WTC11 (cell line): ENCODE results near the gene TGM4.

Experiments
- CTCF ChIP-seq: fragments of 200-600 bp; IDR thresholded peaks from 2 replicates; pipeline ENCODE4 v1.8.0; 2022; ENCODE audit warnings: antibody characterized with exemption
- HMGXB4 ChIP-seq: sonication (generic); formaldehyde crosslinking; IDR thresholded peaks from 2 replicates; pipeline ENCODE4 v1.8.1; 2023; ENCODE audit warnings: mild to moderate bottlenecking, moderate library complexity, missing genetic modification reagents
- KAT7 ChIP-seq: sonication (generic); formaldehyde crosslinking; IDR thresholded peaks from 2 replicates; pipeline ENCODE4 v1.8.1; 2023; ENCODE audit warnings: missing genetic modification reagents, mild to moderate bottlenecking, borderline replicate concordance
- RELA ChIP-seq: sonication (generic); formaldehyde crosslinking; IDR thresholded peaks from 2 replicates; pipeline ENCODE4 v1.8.1; 2022; ENCODE audit warnings: missing genetic modification reagents, mild to moderate bottlenecking, borderline replicate concordance
- TCF7 ChIP-seq: sonication (generic); formaldehyde crosslinking; IDR thresholded peaks from 2 replicates; pipeline ENCODE4 v1.8.0; 2022; ENCODE audit warnings: mild to moderate bottlenecking, low read depth, missing genetic modification reagents, moderate library complexity
- USF2 ChIP-seq: sonication (generic); formaldehyde crosslinking; IDR thresholded peaks from 2 replicates; pipeline ENCODE4 v1.8.1; 2023; ENCODE audit warnings: mild to moderate bottlenecking, missing genetic modification reagents, moderate library complexity
- ZNF416 ChIP-seq: fragments of 250-450 bp; sonication (Bioruptor Pico); IDR thresholded peaks from 2 replicates; pipeline ENCODE4 v1.9.0; 2021; ENCODE audit warnings: mild to moderate bottlenecking, inconsistent platforms
- TF ChIP-seq, protein P1 (sequence below): sonication (generic); formaldehyde crosslinking; IDR thresholded peaks from 2 replicates; pipeline ENCODE4 v1.8.0; 2022; ENCODE audit warnings: mild to moderate bottlenecking, missing genetic modification reagents
- TF ChIP-seq, protein P2 (sequence below): sonication (generic); formaldehyde crosslinking; IDR thresholded peaks from 2 replicates; pipeline ENCODE4 v1.8.1; 2022; ENCODE audit warnings: low read depth, missing genetic modification reagents, borderline replicate concordance
- TF ChIP-seq, protein P3 (sequence below): sonication (generic); formaldehyde crosslinking; IDR thresholded peaks from 2 replicates; pipeline ENCODE4 v1.8.1; 2023; ENCODE audit warnings: mild to moderate bottlenecking, missing genetic modification reagents
- TF ChIP-seq, protein P4 (sequence below): sonication (generic); formaldehyde crosslinking; conservative IDR thresholded peaks from 2 replicates; pipeline ENCODE4 v1.8.1; 2022; ENCODE audit warnings: mild to moderate bottlenecking, missing genetic modification reagents

- TF ChIP-seq USF2 (CRISPR knock-in tag) (no peak), ZNF416 (CRISPR knock-in tag) (no peak), KAT7 (CRISPR knock-in tag) (no peak), HMGXB4 (CRISPR knock-in tag) (no peak), RELA (CRISPR knock-in tag) (no peak), CTCF (no peak), TCF7 (CRISPR knock-in tag) (no peak)
- TF ChIP-seq, protein P1, sequence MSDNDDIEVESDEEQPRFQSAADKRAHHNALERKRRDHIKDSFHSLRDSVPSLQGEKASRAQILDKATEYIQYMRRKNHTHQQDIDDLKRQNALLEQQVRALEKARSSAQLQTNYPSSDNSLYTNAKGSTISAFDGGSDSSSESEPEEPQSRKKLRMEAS (CRISPR knock-in tag): no peak
- TF ChIP-seq, protein P2, sequence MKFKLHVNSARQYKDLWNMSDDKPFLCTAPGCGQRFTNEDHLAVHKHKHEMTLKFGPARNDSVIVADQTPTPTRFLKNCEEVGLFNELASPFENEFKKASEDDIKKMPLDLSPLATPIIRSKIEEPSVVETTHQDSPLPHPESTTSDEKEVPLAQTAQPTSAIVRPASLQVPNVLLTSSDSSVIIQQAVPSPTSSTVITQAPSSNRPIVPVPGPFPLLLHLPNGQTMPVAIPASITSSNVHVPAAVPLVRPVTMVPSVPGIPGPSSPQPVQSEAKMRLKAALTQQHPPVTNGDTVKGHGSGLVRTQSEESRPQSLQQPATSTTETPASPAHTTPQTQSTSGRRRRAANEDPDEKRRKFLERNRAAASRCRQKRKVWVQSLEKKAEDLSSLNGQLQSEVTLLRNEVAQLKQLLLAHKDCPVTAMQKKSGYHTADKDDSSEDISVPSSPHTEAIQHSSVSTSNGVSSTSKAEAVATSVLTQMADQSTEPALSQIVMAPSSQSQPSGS (CRISPR knock-in tag): no peak
- TF ChIP-seq, protein P3, sequence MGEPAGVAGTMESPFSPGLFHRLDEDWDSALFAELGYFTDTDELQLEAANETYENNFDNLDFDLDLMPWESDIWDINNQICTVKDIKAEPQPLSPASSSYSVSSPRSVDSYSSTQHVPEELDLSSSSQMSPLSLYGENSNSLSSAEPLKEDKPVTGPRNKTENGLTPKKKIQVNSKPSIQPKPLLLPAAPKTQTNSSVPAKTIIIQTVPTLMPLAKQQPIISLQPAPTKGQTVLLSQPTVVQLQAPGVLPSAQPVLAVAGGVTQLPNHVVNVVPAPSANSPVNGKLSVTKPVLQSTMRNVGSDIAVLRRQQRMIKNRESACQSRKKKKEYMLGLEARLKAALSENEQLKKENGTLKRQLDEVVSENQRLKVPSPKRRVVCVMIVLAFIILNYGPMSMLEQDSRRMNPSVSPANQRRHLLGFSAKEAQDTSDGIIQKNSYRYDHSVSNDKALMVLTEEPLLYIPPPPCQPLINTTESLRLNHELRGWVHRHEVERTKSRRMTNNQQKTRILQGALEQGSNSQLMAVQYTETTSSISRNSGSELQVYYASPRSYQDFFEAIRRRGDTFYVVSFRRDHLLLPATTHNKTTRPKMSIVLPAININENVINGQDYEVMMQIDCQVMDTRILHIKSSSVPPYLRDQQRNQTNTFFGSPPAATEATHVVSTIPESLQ (CRISPR knock-in tag): no peak
- TF ChIP-seq, protein P4, sequence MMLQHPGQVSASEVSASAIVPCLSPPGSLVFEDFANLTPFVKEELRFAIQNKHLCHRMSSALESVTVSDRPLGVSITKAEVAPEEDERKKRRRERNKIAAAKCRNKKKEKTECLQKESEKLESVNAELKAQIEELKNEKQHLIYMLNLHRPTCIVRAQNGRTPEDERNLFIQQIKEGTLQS (CRISPR knock-in tag): no peak
Observed at GRCh38 chr3:44865272-44866035, 9.0 kb upstream of the TGM4 start.
